GM23338 (cell line): ENCODE measurements around the gene POLR1A. TPM values are rescaled to one million over a fixed set of nuclear protein-coding genes. Genes with fewer than 3 reads are reported as not detected.

Source experiments
- ATAC-seq: fragments of 200-7000 bp; cut with Tn5 transposase; 3 replicates; pipeline ENCODE4 v1.9.1; 2020
- DNase-seq: peaks from one replicate; pipeline ENCODE4 v3.0.0-alpha.2; 2015; ENCODE audit warnings: low spot score
- H2AFZ ChIP-seq: fragments of 200-600 bp; sonication (generic); 2 replicates; pipeline ENCODE4 v1.8.0; 2016; ENCODE audit warnings: antibody characterized with exemption, mild to moderate bottlenecking, moderate library complexity
- H3F3A ChIP-seq: fragments of 200-600 bp; sonication (generic); replicated peaks from 2 replicates; pipeline ENCODE4 v1.8.0; 2017; ENCODE audit warnings: antibody characterized with exemption, mixed run types, low read depth
- H3K27ac ChIP-seq: fragments of 200-600 bp; sonication (generic); 2 replicates; pipeline ENCODE4 v1.6.1; 2016; ENCODE audit warnings: low read depth
- H3K27me3 ChIP-seq: fragments of 200-600 bp; sonication (generic); 2 replicates; pipeline ENCODE4 v1.8.0; 2016; ENCODE audit warnings: mild to moderate bottlenecking, mixed run types, moderate library complexity; ENCODE audit not compliant: insufficient read depth
- H3K36me3 ChIP-seq: fragments of 200-600 bp; sonication (generic); 2 replicates; pipeline ENCODE4 v1.8.0; 2016; ENCODE audit warnings: mild to moderate bottlenecking; ENCODE audit not compliant: insufficient read depth
- H3K4me1 ChIP-seq: fragments of 200-600 bp; sonication (generic); 2 replicates; pipeline ENCODE4 v1.8.0; 2016; ENCODE audit warnings: mild to moderate bottlenecking, moderate library complexity; ENCODE audit not compliant: insufficient read depth
- H3K4me2 ChIP-seq: fragments of 200-600 bp; sonication (generic); 2 replicates; pipeline ENCODE4 v1.7.1; 2017; ENCODE audit warnings: mixed run types
- H3K4me3 ChIP-seq: fragments of 200-600 bp; sonication (generic); 2 replicates; pipeline ENCODE4 v1.6.1; 2016; ENCODE audit warnings: mixed run types
- H3K79me2 ChIP-seq: fragments of 200-600 bp; sonication (generic); replicated peaks from 2 replicates; pipeline ENCODE4 v1.8.0; 2017; ENCODE audit warnings: mild to moderate bottlenecking; ENCODE audit not compliant: insufficient read depth
- H3K9me2 ChIP-seq: fragments of 200-600 bp; sonication (generic); 2 replicates; pipeline ENCODE4 v1.8.0; 2017; ENCODE audit not compliant: insufficient read depth
- H4K20me1 ChIP-seq: fragments of 200-600 bp; sonication (generic); replicated peaks from 2 replicates; pipeline ENCODE4 v1.8.0; 2017; ENCODE audit warnings: mild to moderate bottlenecking; ENCODE audit not compliant: insufficient read depth
- H3K27ac Mint-ChIP-seq: 2 replicates; pipeline ENCODE4 v1.8.0; 2020; ENCODE audit warnings: inconsistent platforms, mild to moderate bottlenecking, moderate library complexity, mixed read lengths
- H3K27me3 Mint-ChIP-seq: 3 replicates; pipeline ENCODE4 v1.8.0; 2022; ENCODE audit warnings: low read depth, mild to moderate bottlenecking, moderate library complexity, mixed read lengths, inconsistent platforms; ENCODE audit not compliant: insufficient read depth, poor library complexity
- H3K36me3 Mint-ChIP-seq: 3 replicates; pipeline ENCODE4 v1.8.0; 2021; ENCODE audit warnings: low read depth, mild to moderate bottlenecking, inconsistent platforms, moderate library complexity, mixed read lengths
- H3K4me1 Mint-ChIP-seq: 3 replicates; pipeline ENCODE4 v1.8.0; 2020; ENCODE audit warnings: mild to moderate bottlenecking, inconsistent platforms, mixed read lengths
- H3K4me3 Mint-ChIP-seq: 3 replicates; pipeline ENCODE4 v1.8.0; 2021; ENCODE audit warnings: moderate library complexity, mild to moderate bottlenecking, inconsistent platforms, mixed read lengths
- H3K9me3 Mint-ChIP-seq: 3 replicates; pipeline ENCODE4 v1.8.0; 2020; ENCODE audit warnings: moderate library complexity, mild to moderate bottlenecking, inconsistent platforms, mixed read lengths
- CREB1 ChIP-seq: fragments of 250-450 bp; sonication (Bioruptor Pico); IDR thresholded peaks from 2 replicates; pipeline ENCODE4 v1.5.0; 2020; ENCODE audit warnings: low read depth, mild to moderate bottlenecking, moderate library complexity
- CTCF ChIP-seq, 2 experiments: fragments of 200-600 bp in 1 of 2; sonication (generic) in 1 of 2; conservative IDR thresholded peaks; 2 replicates each; pipeline versions ENCODE4 v1.5.1 to v1.6.1; 2016 to 2017; ENCODE audit warnings: antibody characterized with exemption in 2 of 2, low read depth in 2 of 2, mild to moderate bottlenecking in 2 of 2, moderate library complexity in 1 of 2
- EZH2 ChIP-seq: fragments of 200-600 bp; sonication (generic); IDR thresholded peaks from one replicate; pipeline ENCODE4 v1.8.0; 2017; ENCODE audit warnings: antibody characterized with exemption, mild to moderate bottlenecking, low read depth; ENCODE audit not compliant: unreplicated experiment
- EZH2phosphoT487 ChIP-seq: fragments of 200-600 bp; sonication (generic); IDR thresholded peaks from one replicate; pipeline ENCODE4 v1.8.1; 2018; ENCODE audit warnings: antibody characterized with exemption; ENCODE audit not compliant: unreplicated experiment
- POLR2AphosphoS5 ChIP-seq: IDR thresholded peaks from 2 replicates; pipeline ENCODE4 v1.6.1; 2016; ENCODE audit warnings: antibody characterized with exemption, low read depth
- ZNF331 ChIP-seq: fragments of 250-450 bp; sonication (Bioruptor Pico); IDR thresholded peaks from 2 replicates; pipeline ENCODE4 v1.5.0; 2020; ENCODE audit warnings: low read depth, mild to moderate bottlenecking, moderate library complexity
- polyA plus RNA-seq: library from polyadenylated mRNA; unstranded; fragments of >200 nt; fragmentation: Nextera tagmentation; extraction: Ambion mirVana; gene quantifications from 2 replicates; pipeline ENCODE4 v1.2.1, GENCODE V29; 2016
- total RNA-seq: library from RNA; depleted of rRNA; stranded (reverse); fragments of >200 nt; shearing (Covaris generic); gene quantifications from 2 replicates; pipeline ENCODE4 v1.2.3, GENCODE V29; 2014
- TF ChIP-seq, protein P1 (sequence below): IDR thresholded peaks from 2 replicates; pipeline ENCODE4 v1.6.1; 2016; ENCODE audit warnings: antibody characterized with exemption

The POLR1A gene
- total and polyA plus RNA-seq, 2 experiments from 2014 or later, result 13.8 to 43.2 TPM

- Histone ChIP-seq H4K20me1 (peaks cover 25% of the 10 kb centered on the region), H3K9me2 (no peaks in the 10 kb centered on the region), H3K4me2 (no peak overlapping the region), H3K4me3 (no peak overlapping the region), H3K36me3 (peaks cover 44% of the 10 kb centered on the region), H2AFZ (no peak overlapping the region), H3K27me3 (no peaks in the 10 kb centered on the region), H3K4me1 (no peaks in the 10 kb centered on the region), H3F3A (peaks cover 9% of the 10 kb centered on the region; the same call in 1 of the 2 replicates), H3K79me2 (no peaks in the 10 kb centered on the region), H3K27ac (no peak overlapping the region)
- DNase-seq (no peak), ATAC-seq (no peak)
- no peaks in the 10 kb centered on the region for H3K4me1 Mint-ChIP-seq
- H3K4me3 Mint-ChIP-seq, result no peak overlapping the region
- no peak for TF ChIP-seq CREB1
- TF ChIP-seq EZH2phosphoT487, result no peak
- TF ChIP-seq ZNF331 (CRISPR knock-in tag), result no peak
- H3K27me3 Mint-ChIP-seq, result peaks cover 15% of the 10 kb centered on the region
- H3K27ac Mint-ChIP-seq, result peak overlapping the region; percentile 41; the same call in 1 of the 2 replicates
- H3K36me3 Mint-ChIP-seq, result peaks cover 75% of the 10 kb centered on the region
- no peaks in the 10 kb centered on the region for H3K9me3 Mint-ChIP-seq
These were observed 37.6 kb upstream of the POLR1A start for GRCh38 chr2:86143307-86143706.

DNA sequence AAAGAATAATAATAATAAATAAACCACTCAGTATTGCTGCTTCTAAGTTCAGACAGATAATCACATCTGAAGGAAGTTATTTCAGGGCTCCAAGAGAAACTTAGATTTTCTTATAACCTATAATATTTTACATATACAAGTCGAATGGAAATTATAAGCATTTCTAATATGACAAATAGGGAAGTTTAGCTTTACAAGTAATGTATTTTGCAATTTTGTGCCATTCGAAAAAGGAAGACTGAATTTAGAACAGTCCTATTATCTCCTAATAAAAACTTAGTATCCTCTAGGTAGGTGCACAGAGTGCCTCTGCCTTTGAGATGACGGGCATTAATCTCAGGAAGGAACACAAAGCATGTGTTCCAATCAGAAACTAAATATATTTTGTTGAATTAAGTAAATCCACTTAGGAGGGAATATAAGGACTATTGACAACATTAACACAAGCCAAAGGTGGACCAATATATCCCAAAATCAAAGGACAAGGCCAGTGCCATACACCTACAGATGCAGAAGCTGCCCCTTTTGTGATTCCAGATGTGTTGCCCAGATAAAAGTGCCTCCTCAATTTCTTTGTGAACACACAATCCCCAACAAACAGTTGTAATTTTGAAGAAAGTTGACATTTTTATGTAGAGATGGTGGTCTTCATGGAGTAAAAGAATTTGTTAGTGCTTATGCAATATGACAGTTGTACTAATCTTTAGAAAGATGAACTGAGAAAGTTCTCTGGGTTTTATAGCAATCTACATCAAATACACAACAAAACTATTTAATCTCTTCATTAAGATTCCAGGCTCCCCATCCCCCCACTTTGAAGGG, 37.0 kb upstream of the POLR1A start:
- no peaks in the 10 kb centered on the region for H3K9me3 Mint-ChIP-seq
- Histone ChIP-seq H3K27ac (no peak overlapping the region), H3K9me2 (no peaks in the 10 kb centered on the region), H4K20me1 (peaks cover 18% of the 10 kb centered on the region), H3K4me2 (no peak overlapping the region), H3K27me3 (no peaks in the 10 kb centered on the region), H3K4me3 (no peak overlapping the region), H2AFZ (no peak overlapping the region), H3F3A (peaks cover 11% of the 10 kb centered on the region; the same call in 1 of the 2 replicates), H3K4me1 (no peaks in the 10 kb centered on the region), H3K79me2 (no peaks in the 10 kb centered on the region), H3K36me3 (peaks cover 45% of the 10 kb centered on the region)
- no peaks in the 10 kb centered on the region for H3K4me1 Mint-ChIP-seq
- no peak overlapping the region for H3K4me3 Mint-ChIP-seq
- peaks cover 15% of the 10 kb centered on the region for H3K27me3 Mint-ChIP-seq
- peaks cover 75% of the 10 kb centered on the region for H3K36me3 Mint-ChIP-seq
- H3K27ac Mint-ChIP-seq, result peak overlapping the region; percentile 41; the same call in 1 of the 2 replicates
- no peak for ATAC-seq
- DNase-seq, result no peak
- TF ChIP-seq, protein P1, sequence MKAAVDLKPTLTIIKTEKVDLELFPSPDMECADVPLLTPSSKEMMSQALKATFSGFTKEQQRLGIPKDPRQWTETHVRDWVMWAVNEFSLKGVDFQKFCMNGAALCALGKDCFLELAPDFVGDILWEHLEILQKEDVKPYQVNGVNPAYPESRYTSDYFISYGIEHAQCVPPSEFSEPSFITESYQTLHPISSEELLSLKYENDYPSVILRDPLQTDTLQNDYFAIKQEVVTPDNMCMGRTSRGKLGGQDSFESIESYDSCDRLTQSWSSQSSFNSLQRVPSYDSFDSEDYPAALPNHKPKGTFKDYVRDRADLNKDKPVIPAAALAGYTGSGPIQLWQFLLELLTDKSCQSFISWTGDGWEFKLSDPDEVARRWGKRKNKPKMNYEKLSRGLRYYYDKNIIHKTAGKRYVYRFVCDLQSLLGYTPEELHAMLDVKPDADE, result no peak
- TF ChIP-seq EZH2phosphoT487, result no peak
- TF ChIP-seq CTCF (conservative IDR thresholded peaks at IDR 0.05; ENCODE audit: low read depth in 2 of 2), result no peak

- H3K4me3 Mint-ChIP-seq, result no peak overlapping the region
- H3K4me1 Mint-ChIP-seq, result no peaks in the 10 kb centered on the region
- no peaks in the 10 kb centered on the region for H3K9me3 Mint-ChIP-seq
- H3K36me3 Mint-ChIP-seq, result peaks cover 79% of the 10 kb centered on the region
- peaks cover 15% of the 10 kb centered on the region for H3K27me3 Mint-ChIP-seq
- no peaks in the 10 kb centered on the region for H3K27me3 ChIP-seq
- no peak overlapping the region; the same call in none of the 2 replicates for H3K27ac Mint-ChIP-seq
- H2AFZ ChIP-seq, result no peak overlapping the region
- H3K4me2 ChIP-seq, result no peak overlapping the region
- H4K20me1 ChIP-seq, result peaks cover 9% of the 10 kb centered on the region
- peaks cover 14% of the 10 kb centered on the region; the same call in 1 of the 2 replicates for H3F3A ChIP-seq
- no peak for DNase-seq
- no peak overlapping the region for H3K4me3 ChIP-seq
- H3K36me3 ChIP-seq, result peaks cover 45% of the 10 kb centered on the region
- no peaks in the 10 kb centered on the region for H3K9me2 ChIP-seq
- TF ChIP-seq POLR2AphosphoS5, result peak; percentile 15; the same call in 1 of the 2 replicates
- TF ChIP-seq EZH2, result no peak
- TF ChIP-seq CTCF (conservative IDR thresholded peaks at IDR 0.05; ENCODE audit: low read depth in 2 of 2), result no peak
- peak overlapping the region; percentile 74 for H3K27ac ChIP-seq
- no peaks in the 10 kb centered on the region for H3K79me2 ChIP-seq
- ATAC-seq, result peak; percentile 23; the same call in 2 of the 3 replicates
- H3K4me1 ChIP-seq, result no peaks in the 10 kb centered on the region
These were observed 35.3 kb upstream of the POLR1A start for GRCh38 chr2:86140969-86141392.
